K562 (cell line): ENCODE data around the gene LRIT3. TPM values are rescaled to one million over a fixed set of nuclear protein-coding genes. Genes with fewer than 3 reads are reported as not detected.

Experiments used
- ARID1B ChIP-seq: fragments of 450-650 bp; IDR thresholded peaks from 2 replicates; pipeline ENCODE4 v1.6.1; 2016; ENCODE audit warnings: antibody characterized with exemption, mild to moderate bottlenecking, inconsistent platforms
- CBFA2T2 ChIP-seq: fragments of 450-650 bp; conservative IDR thresholded peaks from 2 replicates; pipeline ENCODE4 v1.6.1; 2017; ENCODE audit warnings: mild to moderate bottlenecking
- CXXC5 ChIP-seq: fragments of 250-450 bp; sonication (Bioruptor Pico); IDR thresholded peaks from 2 replicates; pipeline ENCODE4 v1.8.0; 2022; ENCODE audit warnings: inconsistent platforms, mild to moderate bottlenecking, moderate library complexity
- DPF2 ChIP-seq: fragments of 450-650 bp; IDR thresholded peaks from 2 replicates; pipeline ENCODE4 v1.6.1; 2016
- EP300 ChIP-seq: IDR thresholded peaks from 2 replicates; pipeline ENCODE4 v1.6.1; 2012; ENCODE audit warnings: low read length, improper control_type of control experiment
- HDAC1 ChIP-seq, 2 experiments: fragments of 450-650 bp; IDR thresholded peaks; 2 replicates each; pipeline ENCODE4 v1.6.1; 2016 to 2017; ENCODE audit warnings: inconsistent platforms in 1 of 2, mild to moderate bottlenecking in 1 of 2, moderate library complexity in 1 of 2
- MBD2 ChIP-seq: sonication (generic); IDR thresholded peaks from 2 replicates; pipeline ENCODE4 v1.6.1; 2016; ENCODE audit warnings: low read depth, borderline replicate concordance
- MCM2 ChIP-seq: fragments of 450-650 bp; IDR thresholded peaks from 2 replicates; pipeline ENCODE4 v1.6.1; 2017; ENCODE audit warnings: low read depth, mild to moderate bottlenecking
- MGA ChIP-seq: fragments of 450-650 bp; IDR thresholded peaks from 2 replicates; pipeline ENCODE4 v1.6.1; 2016; ENCODE audit warnings: mild to moderate bottlenecking, moderate library complexity
- RAD51 ChIP-seq: fragments of 450-650 bp; IDR thresholded peaks from 2 replicates; pipeline ENCODE4 v1.7.1; 2016; ENCODE audit warnings: low read depth, mild to moderate bottlenecking, borderline replicate concordance
- TAF9B ChIP-seq: fragments of 450-650 bp; IDR thresholded peaks from 2 replicates; pipeline ENCODE4 v1.6.1; 2018; ENCODE audit warnings: mild to moderate bottlenecking; ENCODE audit not compliant: partially characterized antibody
- TAL1 ChIP-seq: fragments of 450-650 bp; IDR thresholded peaks from 2 replicates; pipeline ENCODE4 v1.6.1; 2016; ENCODE audit warnings: mild to moderate bottlenecking
- polyA plus RNA-seq, 8 experiments: library from polyadenylated mRNA; depleted of rRNA in 4 of 8; stranded (reverse) in 5 of 8; unstranded in 3 of 8; fragments of >200 nt; fragmentation: Nextera tagmentation in 2 of 8; fragmentation: Illumina TruSeq in 1 of 8; extraction: Ambion mirVana in 2 of 8; extraction: Trizol in 1 of 8; gene quantifications; 2 replicates each; pipeline versions ENCODE4 v1.2.1 to v1.2.3, GENCODE V29; 2011 to 2014; ENCODE audit warnings: inconsistent platforms in 1 of 8, missing spikeins in 1 of 8
- total RNA-seq, 7 experiments: library from RNA; depleted of rRNA in 6 of 7; stranded (reverse); fragments of >200 nt in 6 of 7; fragmentation: Illumina TruSeq in 2 of 7; extraction: Trizol in 2 of 7; gene quantifications; 2 replicates each; pipeline versions ENCODE4 v1.2.1 to v1.2.3, GENCODE V29; 2011 to 2021; ENCODE audit warnings: low replicate concordance in 1 of 7
- TF ChIP-seq, protein P1 (sequence below): sonication (generic); formaldehyde crosslinking; IDR thresholded peaks from 2 replicates; pipeline ENCODE4 v1.8.1; 2022; ENCODE audit warnings: missing genetic modification reagents
- TF ChIP-seq, protein P2 (sequence below), 2 experiments: fragments of 450-650 bp; conservative IDR thresholded peaks; 2 replicates each; pipeline ENCODE4 v1.6.1; 2017; ENCODE audit warnings: mild to moderate bottlenecking in 2 of 2, moderate library complexity in 2 of 2

The LRIT3 gene
- total and polyA plus RNA-seq, 9 of the 15 experiments (the other 6 are each of a cell fraction or from before 2014, with no cell fraction given), result 0.04 to 0.10 (median 0.04) TPM; not detected in 4

GRCh38 chr4:109810552-109811387 lies 37.1 kb upstream of the LRIT3 start (continued):
- TF ChIP-seq MGA, result peak; percentile 79
- TF ChIP-seq TAL1, result peak; percentile 67
- TF ChIP-seq MBD2, result 0 out of 2 replicates have a peak, but pooled peaks have one; percentile 40
- peak; percentile 21; the same call in 1 of the 2 replicates for TF ChIP-seq CXXC5
- TF ChIP-seq HDAC1 (IDR thresholded peaks at IDR 0.05), result peak in 1 of 2 experiments; percentile 37; a peak in 1 of 4 replicates
- peak; percentile 80 for TF ChIP-seq CBFA2T2
- TF ChIP-seq DPF2, result peak; percentile 80
- peak; percentile 21; the same call in 1 of the 2 replicates for TF ChIP-seq RAD51
- TF ChIP-seq ARID1B, result peak; percentile 82
- TF ChIP-seq, protein P1, sequence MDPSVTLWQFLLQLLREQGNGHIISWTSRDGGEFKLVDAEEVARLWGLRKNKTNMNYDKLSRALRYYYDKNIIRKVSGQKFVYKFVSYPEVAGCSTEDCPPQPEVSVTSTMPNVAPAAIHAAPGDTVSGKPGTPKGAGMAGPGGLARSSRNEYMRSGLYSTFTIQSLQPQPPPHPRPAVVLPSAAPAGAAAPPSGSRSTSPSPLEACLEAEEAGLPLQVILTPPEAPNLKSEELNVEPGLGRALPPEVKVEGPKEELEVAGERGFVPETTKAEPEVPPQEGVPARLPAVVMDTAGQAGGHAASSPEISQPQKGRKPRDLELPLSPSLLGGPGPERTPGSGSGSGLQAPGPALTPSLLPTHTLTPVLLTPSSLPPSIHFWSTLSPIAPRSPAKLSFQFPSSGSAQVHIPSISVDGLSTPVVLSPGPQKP, result no peak
- no peak for TF ChIP-seq MCM2
- TF ChIP-seq, protein P2, sequence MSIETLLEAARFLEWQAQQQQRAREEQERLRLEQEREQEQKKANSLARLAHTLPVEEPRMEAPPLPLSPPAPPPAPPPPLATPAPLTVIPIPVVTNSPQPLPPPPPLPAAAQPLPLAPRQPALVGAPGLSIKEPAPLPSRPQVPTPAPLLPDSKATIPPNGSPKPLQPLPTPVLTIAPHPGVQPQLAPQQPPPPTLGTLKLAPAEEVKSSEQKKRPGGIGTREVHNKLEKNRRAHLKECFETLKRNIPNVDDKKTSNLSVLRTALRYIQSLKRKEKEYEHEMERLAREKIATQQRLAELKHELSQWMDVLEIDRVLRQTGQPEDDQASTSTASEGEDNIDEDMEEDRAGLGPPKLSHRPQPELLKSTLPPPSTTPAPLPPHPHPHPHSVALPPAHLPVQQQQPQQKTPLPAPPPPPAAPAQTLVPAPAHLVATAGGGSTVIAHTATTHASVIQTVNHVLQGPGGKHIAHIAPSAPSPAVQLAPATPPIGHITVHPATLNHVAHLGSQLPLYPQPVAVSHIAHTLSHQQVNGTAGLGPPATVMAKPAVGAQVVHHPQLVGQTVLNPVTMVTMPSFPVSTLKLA (conservative IDR thresholded peaks at IDR 0.05), result peak; percentile 29 to 61; a peak in 2 of 4 replicates
- TF ChIP-seq EP300, result peak; percentile 38
- peak; percentile 32 for TF ChIP-seq TAF9B
